T-helper 1 cell treated with Interleukin-12 subunit alpha and Interleukin-12 subunit beta and Interleukin-4 antibody, amounts not matched to agents 30 ng/mL and 1 ng/mL, for 36 hours (primary cell): ENCODE measurements around the gene UBE2C. TPM values are rescaled to one million over a fixed set of nuclear protein-coding genes. Genes with fewer than 3 reads are reported as not detected.

Experiments used
- intact Hi-C: fragments of 100-400 bp; cut with micrococcal nuclease; formaldehyde crosslinking; loops from one replicate; pipeline ENCODE4 v1.15.1; 2024
- total RNA-seq: library from RNA; stranded (reverse); gene quantifications from 2 replicates; pipeline ENCODE4 v1.2.3, GENCODE V29; 2022

Gene UBE2C
- total RNA-seq, 1 donor from 2014 or later, result 140 TPM

DNA sequence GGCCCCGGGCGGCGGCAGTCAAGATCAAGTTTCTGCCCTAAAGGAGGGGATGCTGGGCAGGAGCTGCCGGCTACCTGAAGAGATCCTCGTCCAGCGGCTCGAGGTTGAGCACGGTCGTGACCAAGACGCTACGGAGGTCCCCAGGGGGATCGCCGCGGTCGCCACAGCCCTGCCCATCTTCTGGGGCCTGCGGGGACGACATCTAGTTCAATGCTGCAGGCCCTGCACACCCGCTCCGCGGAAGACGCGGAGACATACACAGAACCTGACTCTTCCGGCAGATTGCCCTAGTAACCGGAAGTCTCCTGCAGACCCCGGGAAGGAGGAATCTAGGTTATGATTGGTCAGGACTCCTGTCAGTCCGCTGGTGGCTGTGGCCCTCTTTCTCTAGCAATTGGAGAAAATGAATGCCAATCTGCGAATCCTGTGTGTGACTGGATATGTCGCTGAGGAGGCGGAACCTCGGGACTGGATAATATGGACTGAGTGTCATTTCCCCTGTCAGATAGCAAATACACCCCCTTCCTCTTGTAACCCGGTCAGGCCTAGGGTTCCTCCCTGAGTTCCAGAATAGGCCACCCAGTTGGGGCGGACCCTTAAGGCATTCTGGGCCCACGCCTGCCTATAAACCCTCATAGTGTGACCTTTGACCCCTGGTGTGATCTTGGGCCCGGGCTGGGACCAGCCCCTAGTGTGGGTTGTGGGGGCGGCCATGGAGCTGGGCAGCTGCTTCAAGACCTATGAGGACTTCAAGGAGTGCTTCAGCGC lies 44.9 kb downstream of the UBE2C start, which contains the start of the genes ACOT8 and ZSWIM3:
Gene ACOT8 (minus strand): TSS at position 279 of the 768 bp plus-strand sequence. CDS start 77 bp downstream, at position 202.
Gene ZSWIM3 (plus strand): TSS at position 501 of the 768 bp plus-strand sequence. CDS start 212 bp downstream, at position 713.
- intact Hi-C loops, result loop anchor here (1.0 to 5.0 kb wide), 11 partner anchors 24 to 440 kb away; partner anchors contain the start of genes CTSA, DNTTIP1, NEURL2 and PIGT

DNA sequence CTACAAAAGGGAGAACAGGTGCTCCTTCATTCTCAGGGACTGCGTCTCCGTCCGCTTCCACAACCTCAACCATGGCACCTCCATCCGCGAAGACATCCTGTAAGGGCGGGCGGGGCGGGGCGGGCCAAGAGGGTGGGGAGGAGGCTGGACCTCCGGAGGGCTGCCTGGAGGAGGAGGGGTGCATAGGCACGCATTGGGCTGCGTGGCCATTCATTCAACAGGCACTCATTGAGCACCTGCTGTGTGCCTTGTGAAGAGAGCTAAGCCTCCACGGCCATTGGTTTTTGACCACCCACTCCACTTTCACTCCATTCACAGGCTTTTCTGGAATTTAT lies 45.4 kb downstream of the UBE2C start:
- intact Hi-C loops, result loop anchor here (1.0 to 5.0 kb wide), 11 partner anchors 23 to 441 kb away; partner anchors contain the start of genes CTSA, DNTTIP1, NEURL2 and PIGT

DNA sequence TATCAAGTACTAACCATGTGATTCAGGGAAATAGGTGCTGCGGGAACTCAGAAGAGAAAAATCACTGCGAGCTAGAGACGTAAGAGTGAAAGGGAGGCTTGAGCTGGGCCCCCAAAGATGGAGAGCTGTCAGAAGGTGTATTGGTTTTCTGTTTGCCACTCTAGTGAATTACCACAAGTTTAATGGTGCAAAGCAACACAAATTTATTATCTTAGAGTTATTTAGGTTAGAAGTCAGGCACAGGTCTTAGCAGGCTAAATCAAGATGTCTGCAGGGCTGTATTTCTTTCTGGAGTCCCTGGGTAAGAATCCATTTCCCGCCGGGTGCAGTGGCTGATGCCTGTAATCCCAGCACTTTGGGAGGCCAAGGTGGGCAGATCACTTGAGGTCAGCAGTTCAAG lies 47.5 kb downstream of the UBE2C start:
- intact Hi-C loops, result loop anchor here (5.0 kb wide), 1 partner anchor 443 kb away; the partner anchor contains the start of gene PIGT

DNA sequence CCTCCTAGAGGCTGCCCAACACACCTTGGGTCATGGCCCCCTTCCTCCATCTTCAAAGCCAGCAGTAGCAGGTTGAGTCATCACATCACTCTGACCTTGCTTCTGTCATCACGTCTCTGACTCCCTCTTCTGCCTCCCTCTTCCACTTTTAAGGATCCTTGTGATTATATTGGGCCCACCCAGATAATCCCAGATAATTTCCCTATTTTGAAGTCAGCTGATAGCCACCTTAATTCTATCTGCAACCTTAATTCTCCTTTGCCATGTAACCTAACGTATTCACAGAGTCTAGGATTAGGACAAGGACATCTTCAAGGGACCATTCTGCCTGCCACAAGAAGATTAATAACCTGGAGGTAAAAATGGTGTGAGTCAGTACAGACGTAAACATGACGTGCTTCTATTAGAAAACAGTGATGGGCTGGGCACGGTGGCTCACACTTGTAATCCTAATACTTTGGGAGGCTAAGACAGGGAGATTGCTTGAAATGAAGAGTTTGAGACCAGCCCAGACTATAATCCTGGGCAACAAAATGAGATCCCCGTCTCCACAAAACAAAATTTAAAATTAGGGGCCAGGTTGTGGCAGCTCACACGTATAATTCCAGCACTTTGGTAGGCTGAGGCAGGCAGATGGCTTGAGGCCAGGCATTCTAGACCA lies 48.2 kb downstream of the UBE2C start:
- intact Hi-C loops, result no loop called here

DNA sequence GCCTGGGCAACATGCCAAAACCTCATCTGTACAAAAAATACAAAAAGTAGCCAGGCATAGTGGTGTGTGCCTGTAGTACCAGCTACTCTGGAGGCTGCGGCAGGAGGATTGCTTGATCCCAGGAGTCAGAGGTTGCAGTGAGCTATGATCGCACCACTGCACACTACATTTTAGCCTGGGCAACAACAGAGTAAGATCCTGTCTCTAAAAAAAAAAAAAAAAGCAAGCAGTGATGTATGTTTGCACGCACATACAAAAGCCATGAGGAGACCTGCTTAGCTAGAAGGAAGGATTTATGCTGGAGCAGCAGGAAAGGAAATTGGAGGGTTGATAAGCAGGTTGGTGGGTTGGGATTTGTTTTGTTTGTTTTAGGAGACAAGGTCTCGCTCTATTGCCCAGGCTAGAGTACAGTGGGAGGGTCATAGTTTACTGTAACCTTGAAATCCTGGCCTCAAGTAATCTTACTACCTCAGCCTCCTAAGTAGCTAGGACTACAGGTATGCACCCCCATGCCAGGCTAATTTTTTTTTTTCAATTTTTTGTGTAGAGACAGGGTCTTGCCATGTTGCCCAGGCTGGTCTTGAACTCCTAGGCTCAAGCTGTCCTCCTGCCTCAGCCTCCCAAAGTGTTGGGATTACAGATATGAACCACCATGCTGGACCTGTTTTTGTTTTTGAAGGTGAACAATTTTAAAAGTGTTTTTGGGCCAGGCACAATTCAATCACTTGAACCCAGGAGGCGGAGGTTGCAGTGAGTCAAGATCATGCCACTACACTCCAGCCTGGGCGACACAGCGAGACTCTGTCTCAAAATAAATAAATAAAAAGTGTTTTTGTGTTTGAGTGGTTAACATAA lies 49.0 kb downstream of the UBE2C start:
- intact Hi-C loops, result no loop called here

DNA sequence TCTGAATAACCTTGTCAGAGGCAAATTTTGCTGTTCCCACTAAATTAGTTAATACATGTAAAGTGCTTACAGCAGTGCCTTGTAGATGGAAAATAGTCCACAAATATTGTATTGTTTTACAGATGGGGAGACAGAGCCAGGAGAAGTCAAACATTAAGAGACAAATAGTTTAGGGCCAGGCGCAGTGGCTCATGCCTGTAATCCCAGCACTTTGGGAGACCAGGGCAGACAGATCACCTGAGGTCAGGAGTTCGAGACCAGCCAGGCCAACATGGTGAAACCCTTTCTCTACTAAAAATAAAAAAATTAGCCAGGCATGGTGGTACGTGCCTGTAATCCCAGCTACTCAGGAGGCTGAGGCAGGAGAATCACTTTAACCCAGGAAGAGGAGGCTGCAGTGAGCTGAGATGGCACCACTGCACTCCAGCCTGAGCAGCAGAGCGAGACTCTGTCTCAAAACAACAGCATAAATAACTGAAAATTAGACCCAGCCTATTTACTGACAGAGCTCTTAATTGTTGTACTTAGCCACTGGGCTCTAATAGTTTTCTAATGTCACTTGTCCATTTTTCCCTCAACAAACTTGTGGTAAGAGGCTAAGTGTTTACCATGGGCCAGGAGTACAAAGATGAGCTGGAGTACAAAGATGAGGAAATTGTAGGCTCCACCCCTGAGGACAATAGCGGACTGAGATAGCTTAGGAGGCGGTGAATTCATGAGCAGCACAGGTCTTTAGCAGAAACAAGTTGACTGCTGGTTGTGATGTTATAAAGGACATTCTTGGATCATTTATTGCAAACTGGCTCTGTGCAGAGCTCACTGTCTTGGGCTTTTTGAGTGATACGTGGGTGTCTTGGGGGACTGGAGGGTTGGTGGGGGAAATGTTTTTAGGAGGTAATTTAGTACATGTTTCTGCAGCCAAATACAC lies 51.4 kb downstream of the UBE2C start:
- intact Hi-C loops, result no loop called here

DNA sequence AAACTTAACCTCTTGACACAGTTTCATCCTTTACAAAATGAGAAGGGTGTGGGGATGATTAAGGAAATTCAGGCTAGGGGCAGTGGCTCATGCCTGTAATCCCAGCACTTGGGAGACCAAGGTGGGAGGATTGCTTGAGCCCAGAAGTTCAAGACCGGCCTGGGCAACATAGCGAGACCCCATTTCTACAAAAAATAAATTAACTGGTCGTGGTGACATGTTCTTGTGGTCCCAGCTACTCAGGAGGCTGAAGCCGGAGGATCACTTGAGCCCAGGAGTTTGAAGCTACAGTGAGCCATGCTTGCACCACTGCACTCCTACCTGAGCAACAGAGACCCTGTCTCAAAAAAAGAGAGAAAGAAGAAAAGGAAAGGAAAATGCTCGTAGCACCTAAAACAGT lies 54.0 kb downstream of the UBE2C start:
- intact Hi-C loops, result no loop called here

Other genes with a start within 250 kb of the UBE2C start
- gene WFDC8, start 233.4 kb upstream of the UBE2C start, total RNA-seq, result not detected in 2 replicates
- not detected in 2 replicates for gene WFDC10A, start 182.9 kb upstream of the UBE2C start, total RNA-seq
- gene WFDC9, start 181.4 kb upstream of the UBE2C start, total RNA-seq, result not detected in 2 replicates
- not detected in 2 replicates for gene WFDC11, start 142.4 kb upstream of the UBE2C start, total RNA-seq
- not detected in 2 replicates for gene WFDC13, start 110.6 kb upstream of the UBE2C start, total RNA-seq
- gene WFDC10B, start 107.6 kb upstream of the UBE2C start, total RNA-seq, result not detected in 2 replicates
- gene SPINT4, start 90.3 kb upstream of the UBE2C start, total RNA-seq, result not detected in 2 replicates
- not detected in 2 replicates for gene WFDC3, start 20.8 kb upstream of the UBE2C start, total RNA-seq
- gene DNTTIP1, start 20.7 kb upstream of the UBE2C start, total RNA-seq, result 32.2 and 33.6 TPM in 2 replicates
- gene TNNC2, start 14.7 kb downstream of the UBE2C start, total RNA-seq, result not detected in 2 replicates
- 0.24 and 0.59 TPM in 2 replicates for gene SNX21, start 21.2 kb downstream of the UBE2C start, total RNA-seq
- 33.9 TPM in 2 replicates for gene ACOT8, start 44.7 kb downstream of the UBE2C start, total RNA-seq
- 6.4 and 7.4 TPM in 2 replicates for gene ZSWIM3, start 45.0 kb downstream of the UBE2C start, total RNA-seq
- 6.1 and 6.6 TPM in 2 replicates for gene ZSWIM1, start 68.6 kb downstream of the UBE2C start, total RNA-seq
- 0.49 and 0.76 TPM in 2 replicates for gene SPATA25, start 75.0 kb downstream of the UBE2C start, total RNA-seq
- gene NEURL2, start 78.6 kb downstream of the UBE2C start, total RNA-seq, result 1.5 TPM in 2 replicates
- 71.3 and 72.3 TPM in 2 replicates for gene CTSA, start 78.7 kb downstream of the UBE2C start, total RNA-seq
- 0.49 and 0.88 TPM in 2 replicates for gene PLTP, start 99.5 kb downstream of the UBE2C start, total RNA-seq
- gene PCIF1, start 122.0 kb downstream of the UBE2C start, total RNA-seq, result 42.8 and 42.9 TPM in 2 replicates
- gene ZNF335, start 159.6 kb downstream of the UBE2C start, total RNA-seq, result 42.0 and 43.3 TPM in 2 replicates
- gene MMP9, start 196.3 kb downstream of the UBE2C start, total RNA-seq, result 1.5 and 1.7 TPM in 2 replicates
- 0.49 and 0.88 TPM in 2 replicates for gene SLC12A5, start 216.6 kb downstream of the UBE2C start, total RNA-seq